HG02759 (cell line): ENCODE measurements around the gene ZBTB22.

Experiments
- ATAC-seq: cut with Tn5 transposase; IDR thresholded peaks from one replicate; pipeline ENCODE4 v1.9.1; 2021; ENCODE audit warnings: mild to moderate bottlenecking, moderate library complexity; ENCODE audit not compliant: unreplicated experiment

The ZBTB22 gene

DNA sequence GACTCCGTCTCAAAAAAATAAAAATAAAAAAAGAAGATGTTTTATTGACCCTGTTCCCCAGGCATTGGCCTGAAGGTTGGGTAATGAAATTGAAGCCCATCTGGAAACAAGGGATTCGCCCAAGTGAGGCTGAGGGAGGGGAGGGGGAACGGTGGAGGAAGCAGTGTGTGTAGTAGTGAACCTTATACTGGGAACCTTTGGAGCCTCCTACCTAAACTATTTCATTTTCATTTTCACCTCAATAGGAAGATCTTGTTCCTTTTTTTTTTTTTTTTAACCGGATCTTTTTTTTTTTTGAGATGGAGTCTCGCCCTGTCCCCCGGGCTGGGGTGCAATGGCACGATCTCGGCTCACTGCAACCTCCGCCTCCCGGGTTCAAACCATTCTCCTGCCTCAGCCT is 13.2 kb upstream of the ZBTB22 start:
- ATAC-seq: no peak

DNA sequence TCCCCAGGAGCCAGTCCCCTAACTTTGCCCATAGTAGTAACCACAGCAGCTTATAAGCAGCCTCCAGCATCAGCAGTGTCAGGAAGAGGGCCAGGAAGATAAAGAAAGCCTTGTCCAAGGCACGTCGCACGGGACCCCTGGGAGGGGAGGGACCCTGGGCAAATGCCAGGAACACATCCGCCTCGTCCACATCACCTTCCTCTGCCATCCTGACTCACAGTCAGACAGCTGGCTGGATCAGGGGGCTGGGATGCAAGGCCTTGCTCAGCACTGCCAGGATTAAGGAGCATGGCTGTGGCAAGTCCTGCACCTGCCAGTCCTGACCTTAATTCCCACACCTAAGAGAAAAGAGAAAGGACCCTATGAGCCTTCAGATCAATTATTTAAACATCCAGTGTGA is 11.5 kb upstream of the ZBTB22 start:
- ATAC-seq: no peak

DNA sequence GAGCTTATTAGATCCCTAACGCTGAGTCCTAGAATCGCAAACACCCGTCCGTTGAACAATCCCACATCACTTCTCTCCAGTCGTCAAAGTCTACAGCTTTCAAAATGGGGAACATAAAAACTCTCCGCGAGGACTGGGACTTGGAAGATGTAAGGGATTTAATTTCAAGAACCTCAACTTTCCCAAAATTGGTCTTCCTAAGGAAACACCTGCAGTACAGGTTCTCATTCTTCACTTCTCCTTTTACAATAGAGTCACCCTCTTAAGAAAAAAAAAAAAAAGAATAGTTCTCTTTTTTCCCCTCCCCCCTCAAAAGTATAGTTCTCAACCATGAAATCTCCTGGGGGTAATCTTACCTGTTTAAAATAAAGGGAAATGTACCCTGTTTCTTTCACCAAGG is 6.6 kb upstream of the ZBTB22 start:
- ATAC-seq: no peak

DNA sequence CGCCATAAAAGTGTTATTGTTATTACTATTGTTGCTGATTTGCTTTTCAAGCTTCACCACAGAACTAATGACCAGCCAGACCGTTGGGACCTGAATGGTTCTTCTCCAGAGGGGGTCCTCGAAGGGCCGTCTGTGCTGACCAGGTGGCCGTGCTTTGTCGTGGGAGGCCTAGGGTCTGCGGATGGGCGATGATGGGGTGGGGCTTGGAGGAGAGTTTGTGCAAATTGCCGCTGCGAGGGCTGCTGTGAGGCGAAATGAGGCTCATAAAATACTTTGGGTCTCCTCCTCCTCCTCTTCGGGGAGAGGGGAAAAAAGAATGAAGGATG is 6.0 kb upstream of the ZBTB22 start:
- no peak for ATAC-seq

DNA sequence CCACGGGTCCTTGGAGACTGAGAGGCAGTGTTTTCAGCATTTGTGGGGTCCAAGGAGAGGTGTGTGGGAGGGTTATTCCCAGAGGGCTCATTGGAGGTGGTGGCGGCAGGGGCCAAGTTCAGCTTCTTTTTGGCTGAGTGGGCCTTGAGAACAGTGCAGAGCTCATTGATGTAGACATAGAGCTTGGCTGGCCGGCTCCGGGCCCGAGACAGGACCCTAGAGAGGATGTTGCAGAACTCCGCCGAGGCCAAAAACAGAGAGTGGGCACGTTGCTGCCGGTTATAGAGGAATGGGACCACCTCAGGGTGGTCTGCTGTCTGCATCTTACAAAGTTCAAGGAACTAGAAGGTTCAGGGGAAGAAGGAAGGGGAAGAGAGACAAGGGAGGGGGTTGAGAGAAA is 3.7 kb upstream of the ZBTB22 start:
- no peak for ATAC-seq

DNA sequence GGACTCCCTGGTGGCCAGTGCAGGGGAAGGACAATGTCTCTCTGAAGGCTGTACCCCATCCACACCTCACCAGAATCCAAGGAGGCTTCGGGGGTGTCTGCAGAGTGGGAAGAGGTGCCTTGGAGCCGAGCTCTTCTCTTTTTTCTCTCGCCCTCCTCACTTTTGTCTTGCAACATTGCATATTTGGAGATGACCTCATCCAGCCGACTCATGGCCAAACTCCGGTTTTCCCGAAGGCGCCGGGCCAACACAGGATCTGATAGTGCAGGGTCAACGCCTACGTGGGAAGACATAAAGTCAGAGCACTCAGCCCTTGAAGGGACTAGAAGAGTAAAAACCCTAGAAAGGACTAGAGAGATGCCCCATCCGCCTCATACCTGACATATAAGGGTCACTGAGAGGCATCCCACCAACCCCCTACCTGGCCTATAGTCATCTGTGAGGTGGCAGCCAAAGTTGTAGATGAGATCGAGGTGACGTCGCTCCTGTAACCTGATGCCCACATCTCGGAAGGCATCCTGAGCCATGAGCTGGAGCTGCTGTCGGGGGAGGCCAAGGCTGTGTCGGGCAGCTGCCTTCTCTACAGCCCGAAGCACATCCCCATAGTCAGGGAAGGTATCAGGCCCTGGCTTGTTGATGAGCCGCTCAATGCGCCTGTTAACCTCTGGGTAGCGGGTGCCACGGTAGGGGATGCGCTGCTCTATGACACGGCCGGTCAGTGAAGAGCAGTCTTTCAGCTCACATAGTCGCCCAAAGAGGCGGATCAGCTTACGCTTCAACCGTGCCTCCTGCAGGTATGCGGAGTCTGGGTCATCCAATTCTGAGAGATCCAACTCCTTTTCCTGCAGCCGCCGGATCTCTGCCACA is 3.0 kb upstream of the ZBTB22 start:
- ATAC-seq: no peak

DNA sequence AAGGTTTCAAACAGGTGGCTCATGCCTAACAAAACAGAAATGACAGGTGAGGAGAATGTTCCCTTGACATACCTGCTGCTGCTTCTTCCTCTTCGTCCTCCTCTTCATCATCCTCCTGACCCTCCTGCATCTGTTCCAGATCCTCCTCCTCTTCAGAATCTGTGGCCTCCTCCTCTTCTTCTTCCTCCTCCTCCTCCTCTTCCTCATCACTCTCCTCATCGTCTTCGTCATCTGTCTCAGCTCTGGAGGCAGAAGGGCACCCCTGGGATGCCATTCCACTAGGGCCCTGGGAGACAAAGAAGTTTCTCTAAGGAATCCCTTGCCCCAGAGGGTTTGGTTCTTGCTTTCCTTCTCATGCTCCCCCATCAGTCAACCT is 2.4 kb upstream of the ZBTB22 start:
- ATAC-seq: no peak

DNA sequence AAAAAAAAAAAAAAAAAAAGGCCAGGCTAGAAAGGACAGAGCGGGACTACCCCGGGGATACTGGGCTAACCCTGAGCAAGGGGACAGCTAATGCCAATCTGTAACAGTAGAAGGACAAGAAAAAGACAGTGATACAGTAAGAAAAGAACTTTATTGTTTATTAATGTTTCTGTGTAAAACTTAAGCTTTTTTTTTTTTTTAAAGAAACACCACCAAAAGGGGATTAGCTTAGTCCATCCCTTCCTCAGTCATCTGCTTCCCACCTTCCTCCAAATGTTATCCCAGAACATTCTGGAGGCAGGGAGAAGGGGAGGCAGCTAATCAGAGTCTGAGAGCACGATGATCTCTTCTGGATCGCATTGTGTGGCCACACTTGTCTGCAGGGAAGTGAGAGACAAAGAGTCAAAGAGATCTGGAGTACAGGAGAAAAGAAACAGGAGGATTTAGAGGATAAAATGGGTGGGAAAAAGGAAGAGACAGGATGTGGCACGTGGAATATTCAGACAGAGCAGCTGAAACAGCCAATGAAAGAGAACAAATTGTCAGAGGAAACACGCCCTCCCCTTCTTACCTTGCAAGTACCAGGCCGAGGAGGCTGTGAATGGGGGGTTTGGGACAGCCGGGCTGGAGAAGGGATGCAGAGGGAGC is 1.0 kb upstream of the ZBTB22 start:
- no peak for ATAC-seq

DNA sequence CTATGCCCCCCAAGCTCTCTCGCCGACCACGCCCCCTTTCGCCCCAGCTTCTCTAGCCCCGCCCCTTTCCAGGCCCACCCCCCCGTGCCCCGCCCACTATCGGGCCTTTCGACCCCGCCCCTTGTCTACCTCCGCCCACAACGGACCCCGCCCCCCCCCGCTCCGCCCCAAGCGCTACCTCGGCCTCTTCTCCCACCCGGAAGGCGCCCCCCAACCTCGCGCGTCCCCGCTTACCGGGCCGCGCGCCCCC is 200 bp downstream of the ZBTB22 start:
- no peak for ATAC-seq

DNA sequence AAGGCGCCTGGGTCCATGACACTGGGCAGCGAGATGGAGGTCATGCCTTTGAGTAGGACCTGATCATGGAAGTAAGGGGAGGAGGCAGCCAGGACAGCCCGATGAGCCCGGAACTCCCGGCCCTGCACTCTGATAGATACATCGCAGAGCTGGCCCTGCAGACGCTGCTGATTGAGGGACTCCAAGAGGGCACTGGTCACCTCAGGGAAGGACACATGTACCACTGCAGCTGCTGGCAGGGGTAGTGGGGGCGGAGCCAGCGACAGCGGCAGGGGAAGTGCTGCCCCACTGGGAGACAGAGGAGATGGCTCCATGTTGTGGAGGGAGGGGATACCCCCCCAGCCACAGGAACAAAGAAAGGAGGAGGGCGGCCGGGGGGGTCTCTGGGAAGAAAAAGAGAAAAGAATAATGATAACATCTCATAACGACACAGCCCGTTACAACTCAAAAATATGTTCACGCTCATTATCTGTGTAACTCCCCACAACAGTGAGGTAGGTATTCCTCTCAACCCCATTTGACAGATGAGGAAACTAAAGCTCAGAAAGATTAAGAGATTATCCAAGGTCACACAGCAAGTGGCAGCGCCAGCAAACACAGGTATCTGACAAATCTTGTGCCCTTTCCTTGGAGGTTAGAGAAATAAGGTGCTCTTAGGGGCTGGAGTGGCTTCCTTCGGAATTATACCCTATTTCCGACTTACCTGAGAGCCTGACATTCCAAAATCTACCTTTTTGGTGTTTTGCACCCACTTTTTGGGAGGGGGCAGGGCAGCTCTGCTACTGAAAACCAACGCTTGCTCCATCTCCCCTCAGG is 733 bp downstream of the ZBTB22 start:
- ATAC-seq: no peak

DNA sequence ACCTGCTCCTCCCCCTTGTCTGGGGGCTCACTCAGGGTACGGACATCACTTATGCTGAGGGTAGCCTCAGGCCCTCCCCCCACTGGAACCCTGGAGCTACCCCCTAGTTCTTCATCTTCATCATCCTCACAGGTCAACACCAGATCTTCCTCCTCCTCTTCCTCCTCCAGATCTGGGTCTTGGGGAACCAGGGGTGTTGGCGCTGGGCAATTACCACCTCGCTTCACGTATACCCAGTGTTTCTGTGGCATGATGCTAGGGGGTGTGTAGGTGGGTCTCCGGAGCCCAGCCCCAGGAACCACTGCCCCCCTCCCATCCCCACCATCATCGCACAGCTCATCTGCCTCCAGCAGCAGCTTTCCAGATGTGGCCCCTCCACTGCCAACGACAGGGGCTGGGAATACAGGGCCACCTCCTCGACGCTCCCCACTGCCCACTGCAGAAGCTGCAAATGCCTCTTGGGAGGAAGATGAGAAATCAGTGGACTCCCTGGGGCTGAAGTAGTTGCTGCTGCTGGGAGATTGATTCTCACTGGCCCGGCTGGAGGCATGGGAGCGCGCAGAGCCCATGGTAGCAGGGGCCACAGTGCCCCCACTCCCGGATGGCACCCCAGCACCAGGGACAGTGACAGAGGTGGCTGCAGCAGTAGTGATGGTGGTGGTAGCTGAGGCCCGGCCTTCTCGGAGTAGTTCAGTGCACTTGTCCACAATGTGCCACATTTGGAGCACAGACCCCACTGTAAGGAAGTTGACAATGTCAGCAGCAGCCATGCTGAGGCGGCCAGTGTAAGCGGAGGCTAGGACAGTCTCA is 1.5 kb downstream of the ZBTB22 start:
- no peak for ATAC-seq

DNA sequence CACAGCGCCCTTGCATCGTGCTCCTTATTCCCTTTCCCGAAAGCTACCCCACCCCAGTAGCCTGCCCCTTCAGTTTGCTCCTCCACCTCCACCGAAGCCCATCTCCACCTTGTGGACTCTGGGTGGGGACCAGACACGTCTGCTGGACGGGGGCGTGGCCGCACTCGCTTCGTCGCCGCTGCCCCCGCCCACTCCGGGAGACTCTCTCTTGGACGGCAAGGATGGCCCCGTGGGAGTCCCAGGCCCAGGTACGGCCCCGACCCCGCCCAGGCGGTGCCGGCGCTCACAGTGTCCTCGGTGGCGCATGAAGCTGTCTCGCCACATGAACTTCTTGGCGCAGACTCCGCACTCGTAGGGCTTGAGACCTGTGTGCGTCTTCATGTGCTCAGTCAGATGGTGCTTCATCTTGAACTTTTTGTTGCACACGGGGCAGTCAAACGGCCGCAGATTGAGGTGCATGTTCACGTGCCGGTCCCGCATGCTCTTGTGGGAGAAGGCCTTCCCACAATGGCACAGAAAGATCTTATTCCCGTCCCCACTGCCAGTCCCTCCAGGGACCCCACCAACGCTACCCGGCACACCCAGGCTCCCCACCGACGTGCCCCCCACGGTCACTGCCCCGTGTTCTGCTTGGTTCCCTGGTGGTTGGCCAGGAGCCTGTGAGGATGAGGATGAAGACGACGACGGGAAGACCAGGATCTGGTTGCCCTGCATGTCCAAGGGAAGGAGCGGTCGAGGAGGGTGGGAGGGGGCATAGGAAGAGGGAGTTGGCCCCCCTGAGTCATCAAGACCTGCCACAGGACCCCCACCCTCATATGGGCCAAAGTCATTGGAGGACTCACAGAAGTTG is 2.4 kb downstream of the ZBTB22 start:
- no peak for ATAC-seq

DNA sequence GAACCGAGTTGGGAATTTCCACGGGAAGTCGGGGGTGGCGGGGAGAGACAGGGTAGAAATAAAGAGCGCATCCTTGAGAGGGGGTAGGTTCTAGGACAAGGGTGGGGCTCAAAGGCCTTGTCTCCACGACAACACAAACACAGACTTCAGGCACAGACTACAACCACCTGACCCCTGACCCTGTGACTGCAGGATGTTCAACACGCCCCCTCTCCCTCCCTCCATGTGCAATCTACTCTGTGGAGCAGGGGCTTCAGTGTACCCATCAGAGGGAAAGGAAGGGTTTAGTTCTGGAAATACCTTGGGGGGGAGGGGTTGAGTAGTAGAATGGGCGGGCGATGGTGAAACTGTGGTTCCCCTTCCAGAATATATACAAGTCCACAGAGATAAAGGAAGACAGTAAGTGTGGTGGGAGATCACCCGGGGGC is 3.0 kb downstream of the ZBTB22 start:
- ATAC-seq: no peak

DNA sequence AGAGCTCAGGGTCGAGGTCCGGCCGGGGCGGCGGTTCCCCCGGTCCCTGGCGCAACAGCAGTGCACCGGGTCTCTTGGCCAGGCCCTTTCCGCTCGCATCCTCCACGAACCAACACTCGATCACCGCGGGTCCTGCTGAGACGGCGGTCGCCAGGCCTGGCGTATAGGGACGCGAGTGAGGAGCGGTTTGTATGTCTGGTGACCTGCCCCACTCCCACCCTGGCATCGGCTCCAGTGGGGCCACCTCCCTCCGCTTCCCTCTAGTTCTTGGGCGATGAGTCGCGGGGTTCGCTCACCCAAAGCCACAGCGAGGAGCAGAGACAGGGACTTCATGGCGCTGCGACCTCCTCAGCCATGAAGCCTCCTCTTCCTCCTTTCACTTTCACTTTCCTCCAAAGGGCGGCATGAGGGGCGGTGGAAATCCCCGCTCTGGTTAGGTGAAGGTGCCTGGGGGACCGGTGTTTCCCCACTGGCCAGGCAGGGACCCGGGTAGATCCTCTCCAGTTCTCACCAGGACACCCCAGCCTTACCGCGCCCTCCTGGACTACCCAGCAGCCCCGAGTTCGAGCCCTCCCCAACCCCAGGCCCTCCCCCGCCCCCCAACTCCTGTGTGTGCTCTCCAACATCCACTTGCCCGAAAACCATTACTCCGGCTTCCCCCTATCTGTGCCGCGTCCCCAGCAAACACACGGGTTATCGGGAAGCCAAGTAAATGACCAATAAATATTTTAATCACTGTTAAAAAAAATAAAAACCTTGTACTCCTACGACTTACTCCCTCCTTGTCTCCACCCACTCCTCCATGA is 3.6 kb downstream of the ZBTB22 start, which contains the start of gene TAPBP:
Gene TAPBP (minus strand): TSS at position 370 of the 806 bp plus-strand sequence. CDS start 37 bp downstream, at position 333.
- ATAC-seq: peak; percentile 45

DNA sequence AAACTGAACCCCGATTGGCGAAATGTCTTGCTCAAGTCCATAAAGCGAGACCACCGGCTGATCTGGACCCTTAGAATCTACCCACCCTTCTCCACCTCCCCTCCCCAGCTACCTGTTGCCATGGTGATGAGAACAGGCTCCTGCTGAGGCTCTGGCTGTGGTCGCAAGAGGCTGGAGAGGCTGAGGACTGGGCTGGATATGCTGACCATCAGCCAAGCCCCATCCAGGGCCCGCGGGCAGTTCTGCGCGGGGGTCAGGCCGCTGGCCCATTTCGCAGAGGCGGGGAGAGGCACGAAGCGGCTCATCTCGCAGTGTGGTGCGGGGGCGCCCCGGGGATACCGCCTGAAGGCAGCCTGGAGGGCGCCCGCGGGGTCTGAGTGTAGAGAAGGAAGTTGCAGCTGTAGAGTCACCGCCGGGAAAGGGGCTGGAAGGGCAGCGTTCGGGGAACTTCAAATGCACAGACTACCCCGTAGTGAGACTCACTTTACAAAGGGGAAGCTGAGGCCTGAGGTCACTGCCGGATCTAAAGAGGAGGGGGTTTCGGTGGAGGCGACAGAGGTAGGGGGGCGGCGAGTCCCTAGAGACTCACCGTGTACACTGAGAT is 4.3 kb downstream of the ZBTB22 start:
- ATAC-seq: no peak

DNA sequence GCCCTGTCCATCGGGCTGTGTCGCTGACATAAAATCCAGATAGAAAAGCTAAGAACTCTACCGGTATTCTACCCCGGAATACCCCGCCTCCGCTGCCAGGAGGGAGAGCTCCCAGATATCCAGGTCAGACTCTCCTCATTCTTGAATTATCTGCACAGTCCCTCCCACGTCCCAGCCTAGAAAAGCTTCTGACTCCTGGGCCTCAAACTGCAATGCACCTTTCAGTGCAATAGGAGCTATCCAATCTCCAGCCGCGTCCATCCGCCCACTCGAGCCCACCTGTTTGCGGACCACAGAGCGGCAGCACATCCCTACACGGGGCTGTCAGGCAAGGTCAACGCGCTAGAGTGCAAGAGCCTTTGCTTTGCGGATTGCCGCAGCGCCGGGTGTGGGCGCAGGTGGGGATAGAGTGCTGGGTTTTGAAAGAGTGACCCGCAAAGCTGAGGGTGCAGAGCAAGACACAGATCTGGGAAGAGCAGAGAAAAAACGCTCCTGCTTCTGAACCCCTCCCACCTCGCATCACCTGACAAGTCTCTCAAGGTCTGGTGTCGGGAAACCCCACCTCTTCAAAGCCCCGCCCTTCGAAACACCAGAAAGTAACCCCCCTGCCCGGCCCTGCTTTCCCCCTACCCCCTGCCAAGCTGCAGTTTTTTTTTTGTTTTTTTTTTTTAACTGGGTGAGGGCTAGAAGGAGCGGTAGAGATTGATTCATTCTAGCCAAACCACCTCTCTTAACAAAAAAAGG is 5.0 kb downstream of the ZBTB22 start:
- ATAC-seq: peak; percentile 28

DNA sequence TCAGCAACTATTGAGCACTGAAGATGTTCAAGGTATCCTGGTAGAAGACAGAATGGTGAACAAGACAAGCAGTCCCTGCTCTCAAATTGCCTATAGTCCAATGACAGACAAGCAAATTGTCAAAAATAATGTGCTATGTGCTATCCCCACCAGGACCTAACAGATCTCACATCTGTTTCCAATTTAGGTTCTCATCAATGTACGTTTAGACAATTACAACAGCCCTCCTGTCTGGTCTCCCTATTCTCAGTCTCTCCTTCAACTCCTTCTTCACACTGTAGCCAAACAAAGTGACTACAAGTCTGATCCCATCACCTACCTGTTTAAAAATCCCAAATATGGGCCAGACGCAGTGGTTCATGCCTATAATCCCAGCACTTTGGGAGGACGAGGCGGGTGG is 11.2 kb downstream of the ZBTB22 start:
- no peak for ATAC-seq

DNA sequence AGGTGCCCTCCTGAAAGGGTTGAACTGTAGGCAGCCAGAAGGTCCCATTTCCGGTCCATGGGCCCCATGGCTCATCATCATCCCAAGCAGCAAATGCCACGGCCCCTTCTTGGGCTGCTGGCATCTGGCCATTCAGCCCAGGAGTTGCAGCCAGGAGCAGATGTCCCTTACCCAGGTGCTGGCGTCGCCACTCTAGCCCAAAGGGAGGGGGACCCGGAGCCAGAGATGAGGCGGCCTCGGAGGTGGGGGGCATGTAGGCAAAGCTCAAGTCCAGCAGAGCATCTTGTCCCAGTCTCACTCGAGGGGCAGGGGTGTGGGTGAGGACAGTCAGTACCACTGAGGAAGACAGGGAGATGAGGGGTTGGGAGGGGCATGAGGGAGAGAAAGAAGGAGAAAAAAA is 12.5 kb downstream of the ZBTB22 start:
- ATAC-seq: no peak
